ENCODE data around the gene RAB34. TPM values are rescaled to one million over a fixed set of nuclear protein-coding genes. Genes with fewer than 3 reads are reported as not detected.

RAB34 gene
- total and polyA plus RNA-seq, 3 experiments from 2014 or later, result 2.6 to 8.3 (median 7.9) TPM

DNA sequence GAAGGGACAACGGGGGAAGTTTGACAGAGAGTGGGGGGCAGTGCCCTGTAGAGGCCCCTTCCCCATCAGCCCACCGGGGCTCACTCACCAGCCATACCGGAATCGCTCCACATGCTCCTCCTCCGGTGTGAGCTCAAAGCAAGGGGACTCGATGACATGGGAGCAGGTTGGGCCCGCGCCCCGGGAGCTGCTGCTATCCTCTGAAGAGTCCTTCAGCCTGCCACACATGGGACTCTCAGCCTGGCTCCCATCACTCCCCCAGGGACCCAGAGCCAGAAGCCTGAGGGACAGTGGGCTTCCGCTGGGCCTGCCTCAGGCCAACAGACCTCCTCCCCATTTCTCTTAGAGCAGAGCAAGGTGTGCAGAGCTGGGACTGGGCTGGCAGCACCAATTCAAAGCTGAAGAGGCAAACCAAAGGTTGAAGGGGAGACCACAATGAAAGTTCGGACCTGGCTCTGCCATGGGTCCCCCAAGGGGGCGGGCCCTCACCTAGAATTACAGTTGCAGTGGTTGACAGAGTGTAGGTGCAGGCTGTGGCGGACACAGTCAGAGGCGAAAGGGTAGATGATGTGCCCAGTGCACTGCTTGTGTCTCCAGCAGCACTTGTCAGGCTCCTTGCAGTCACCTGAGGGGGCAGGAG is 13.3 kb downstream of the RAB34 start:
- Histone ChIP-seq H3K9me3 (ENCODE audit: low read length) (no peaks in the 10 kb centered on the region), H3K27ac (ENCODE audit: low read depth, low read length) (no peak overlapping the region), H3K27me3 (ENCODE audit: insufficient read depth, low read length, poor library complexity, severe bottlenecking) (no peaks in the 10 kb centered on the region), H3K4me3 (ENCODE audit: low read length) (no peak overlapping the region), H3K36me3 (ENCODE audit: insufficient read depth, low read length) (peaks cover 38% of the 10 kb centered on the region), H3K4me1 (ENCODE audit: insufficient read depth, low read length) (no peaks in the 10 kb centered on the region)
- DNase-seq, result no peak
- peaks cover 0 to 58% (median 8%) of the 10 kb centered on the region in 3 donors for H3K36me3 Mint-ChIP-seq
- H3K4me1 Mint-ChIP-seq, result peaks cover 3 to 6% (median 4%) of the 10 kb centered on the region in 3 donors
- no peaks in the 10 kb centered on the region for H3K27me3 Mint-ChIP-seq
- H3K27ac Mint-ChIP-seq, result peak overlapping the region in 1 of 8 donors; percentile 90
- CTCF ChIA-PET, result interaction anchor here (1.0 kb wide), 1 partner anchor 56 kb away, joined by 3 read pairs; no protein-coding TSS in a partner anchor
- H3K9me3 Mint-ChIP-seq, result peaks cover 0 to 2% (median 0%) of the 10 kb centered on the region in 5 donors
- H3K4me3 Mint-ChIP-seq, result no peak overlapping the region
- POLR2A ChIA-PET, result interaction anchor here (0.5 kb wide), 1 partner anchor 11 kb away, joined by 3 read pairs; no protein-coding TSS in a partner anchor

GRCh38 chr17:28703552-28704218 is 14.0 kb downstream of the RAB34 start:
- H3K36me3 Mint-ChIP-seq, result peaks cover 0 to 64% (median 8%) of the 10 kb centered on the region in 3 donors

GRCh38 chr17:28702752-28703150 is 14.9 kb downstream of the RAB34 start:
- Histone ChIP-seq H3K27ac (ENCODE audit: low read depth, low read length) (no peak overlapping the region), H3K4me1 (ENCODE audit: insufficient read depth, low read length) (no peaks in the 10 kb centered on the region), H3K9me3 (ENCODE audit: low read length) (no peaks in the 10 kb centered on the region), H3K36me3 (ENCODE audit: insufficient read depth, low read length) (peaks cover 54% of the 10 kb centered on the region), H3K27me3 (ENCODE audit: insufficient read depth, low read length, poor library complexity, severe bottlenecking) (no peaks in the 10 kb centered on the region), H3K4me3 (ENCODE audit: low read length) (no peak overlapping the region)
- peaks cover 0 to 2% (median 0%) of the 10 kb centered on the region in 5 donors for H3K9me3 Mint-ChIP-seq
- H3K4me1 Mint-ChIP-seq, result peaks cover 3 to 6% (median 4%) of the 10 kb centered on the region in 3 donors
- ChIA-PET CTCF (interaction anchor here (1.6 to 2.4 kb wide), 2 partner anchors 9 to 10 kb away, joined by 3 to 7 read pairs; partner anchors contain the start of gene PROCA1), POLR2A (no interaction called here)
- DNase-seq, result no peak
- H3K36me3 Mint-ChIP-seq, result peaks cover 0 to 73% (median 11%) of the 10 kb centered on the region in 3 donors
- peak overlapping the region in 1 of 8 donors; percentile 17 for H3K27ac Mint-ChIP-seq
- no peak overlapping the region for H3K4me3 Mint-ChIP-seq
- no peaks in the 10 kb centered on the region for H3K27me3 Mint-ChIP-seq

More at GRCh38 chr17:28703552-28704218, 14.0 kb downstream of the RAB34 start:
- Histone ChIP-seq H3K27me3 (ENCODE audit: insufficient read depth, low read length, poor library complexity, severe bottlenecking) (no peaks in the 10 kb centered on the region), H3K36me3 (ENCODE audit: insufficient read depth, low read length) (peaks cover 44% of the 10 kb centered on the region), H3K27ac (ENCODE audit: low read depth, low read length) (no peak overlapping the region), H3K9me3 (ENCODE audit: low read length) (no peaks in the 10 kb centered on the region), H3K4me3 (ENCODE audit: low read length) (no peak overlapping the region), H3K4me1 (ENCODE audit: insufficient read depth, low read length) (no peaks in the 10 kb centered on the region)
- Mint-ChIP-seq H3K27ac (peak overlapping the region in 4 of 8 donors; percentile 14 to 90 (median 50)), H3K4me1 (peaks cover 3 to 6% (median 4%) of the 10 kb centered on the region in 3 donors), H3K27me3 (no peaks in the 10 kb centered on the region), H3K9me3 (peaks cover 0 to 2% (median 0%) of the 10 kb centered on the region in 5 donors), H3K4me3 (no peak overlapping the region)
- CTCF ChIA-PET, result interaction anchor here (2.4 kb wide), 1 partner anchor 8 kb away, joined by 7 read pairs; the partner anchor contains the start of gene PROCA1
- no peak for DNase-seq
- POLR2A ChIA-PET, result no interaction called here

DNA sequence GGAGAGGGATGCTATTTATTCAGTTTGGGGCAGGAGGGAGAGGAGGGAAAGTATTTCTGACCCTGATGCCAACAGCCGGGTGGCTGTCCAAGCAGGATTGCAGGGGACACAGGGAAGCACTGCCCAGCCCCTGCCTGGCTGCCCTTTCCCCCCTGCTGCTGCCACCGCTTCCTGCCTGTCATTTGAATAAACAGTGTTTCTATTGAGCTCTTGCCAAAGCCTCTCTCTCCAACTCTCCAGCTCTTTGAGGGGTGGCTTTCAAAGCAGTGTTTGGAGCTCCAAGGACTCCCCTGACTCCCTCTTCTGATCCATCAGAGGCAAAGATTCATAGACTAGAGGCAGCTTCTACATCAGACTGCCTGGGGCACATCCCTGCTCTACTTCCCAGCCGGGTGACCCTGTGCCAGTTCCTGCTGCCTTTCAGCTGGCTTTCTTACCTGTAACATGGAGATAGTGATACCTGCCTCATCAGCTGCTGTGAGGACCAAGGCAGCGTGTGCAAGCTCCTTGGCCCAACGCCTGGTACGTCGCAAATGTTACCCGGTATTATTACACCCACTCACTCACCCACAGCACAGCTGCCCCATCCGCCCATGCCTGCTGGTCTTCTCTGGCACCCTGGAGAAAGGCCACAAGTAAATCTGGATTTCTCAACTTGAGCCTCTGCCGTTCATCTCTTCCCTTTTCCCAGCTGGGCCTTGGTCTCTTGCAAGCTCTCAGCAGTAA is 15.5 kb downstream of the RAB34 start:
- no peak overlapping the region for H3K4me3 Mint-ChIP-seq
- Histone ChIP-seq H3K4me1 (ENCODE audit: insufficient read depth, low read length) (no peaks in the 10 kb centered on the region), H3K36me3 (ENCODE audit: insufficient read depth, low read length) (peaks cover 59% of the 10 kb centered on the region), H3K9me3 (ENCODE audit: low read length) (no peaks in the 10 kb centered on the region), H3K4me3 (ENCODE audit: low read length) (no peak overlapping the region), H3K27ac (ENCODE audit: low read depth, low read length) (no peak overlapping the region), H3K27me3 (ENCODE audit: insufficient read depth, low read length, poor library complexity, severe bottlenecking) (no peaks in the 10 kb centered on the region)
- H3K27me3 Mint-ChIP-seq, result no peaks in the 10 kb centered on the region
- DNase-seq, result no peak
- H3K9me3 Mint-ChIP-seq, result peaks cover 0 to 2% (median 0%) of the 10 kb centered on the region in 5 donors
- POLR2A ChIA-PET, result no interaction called here
- peaks cover 0 to 79% (median 14%) of the 10 kb centered on the region in 3 donors for H3K36me3 Mint-ChIP-seq
- CTCF ChIA-PET, result interaction anchor here (1.6 to 2.4 kb wide), 2 partner anchors 9 kb away, joined by 3 to 7 read pairs; partner anchors contain the start of gene PROCA1
- H3K4me1 Mint-ChIP-seq, result peaks cover 0 to 1% (median 1%) of the 10 kb centered on the region in 3 donors
- H3K27ac Mint-ChIP-seq, result peak overlapping the region in 5 of 8 donors; percentile 17 to 89 (median 47)

DNA sequence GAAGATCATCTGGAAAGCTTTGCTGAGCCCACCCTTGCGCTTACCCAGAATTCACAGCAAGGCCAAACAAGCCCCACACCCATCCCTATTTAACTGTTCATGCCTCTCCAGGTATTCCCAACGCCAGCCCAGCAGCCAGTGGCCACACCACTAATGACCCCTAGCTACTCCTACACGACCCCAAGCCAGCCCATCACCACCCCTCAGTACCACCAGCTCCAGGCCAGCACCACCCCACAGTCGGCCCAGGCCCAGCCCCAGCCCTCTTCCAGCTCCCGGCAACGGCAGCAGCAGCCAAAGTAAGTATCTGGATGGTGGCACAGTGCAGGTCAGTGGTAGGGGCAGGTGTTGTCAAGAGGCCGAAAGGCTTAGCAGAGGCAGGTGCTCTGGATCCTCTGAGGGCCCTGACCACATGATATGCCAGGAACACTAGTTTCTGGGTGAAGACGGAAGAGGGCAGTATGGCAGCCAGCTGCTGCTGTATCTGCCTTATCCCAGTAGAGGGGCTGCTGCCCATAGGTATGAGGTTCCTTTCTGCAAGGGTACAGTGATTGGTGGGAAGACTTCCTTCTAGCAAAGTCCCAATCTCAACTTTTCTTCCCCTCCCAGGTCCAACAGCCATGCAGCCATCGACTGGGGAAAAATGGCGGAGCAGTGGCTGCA is 16.7 kb downstream of the RAB34 start:
- Mint-ChIP-seq H3K4me3 (no peak overlapping the region), H3K4me1 (no peaks in the 10 kb centered on the region), H3K9me3 (peaks cover 0 to 2% (median 0%) of the 10 kb centered on the region in 5 donors), H3K36me3 (peaks cover 0 to 90% (median 14%) of the 10 kb centered on the region in 3 donors), H3K27me3 (no peaks in the 10 kb centered on the region), H3K27ac (peak overlapping the region in 1 of 8 donors; percentile 89)
- DNase-seq, result no peak
- H3K27ac ChIP-seq (ENCODE audit: low read depth, low read length), result no peak overlapping the region
- H3K4me1 ChIP-seq (ENCODE audit: insufficient read depth, low read length), result no peaks in the 10 kb centered on the region
- H3K4me3 ChIP-seq (ENCODE audit: low read length), result no peak overlapping the region
- H3K36me3 ChIP-seq (ENCODE audit: insufficient read depth, low read length), result peaks cover 68% of the 10 kb centered on the region
- no peaks in the 10 kb centered on the region for H3K27me3 ChIP-seq (ENCODE audit: insufficient read depth, low read length, poor library complexity, severe bottlenecking)
- CTCF ChIA-PET, result interaction anchor here (0.9 kb wide), 1 partner anchor 26 kb away, joined by 3 read pairs; no protein-coding TSS in a partner anchor
- POLR2A ChIA-PET, result interaction anchor here (0.5 kb wide), 1 partner anchor 10 kb away, joined by 4 read pairs; the partner anchor contains the start of gene PROCA1
- no peaks in the 10 kb centered on the region for H3K9me3 ChIP-seq (ENCODE audit: low read length)

DNA sequence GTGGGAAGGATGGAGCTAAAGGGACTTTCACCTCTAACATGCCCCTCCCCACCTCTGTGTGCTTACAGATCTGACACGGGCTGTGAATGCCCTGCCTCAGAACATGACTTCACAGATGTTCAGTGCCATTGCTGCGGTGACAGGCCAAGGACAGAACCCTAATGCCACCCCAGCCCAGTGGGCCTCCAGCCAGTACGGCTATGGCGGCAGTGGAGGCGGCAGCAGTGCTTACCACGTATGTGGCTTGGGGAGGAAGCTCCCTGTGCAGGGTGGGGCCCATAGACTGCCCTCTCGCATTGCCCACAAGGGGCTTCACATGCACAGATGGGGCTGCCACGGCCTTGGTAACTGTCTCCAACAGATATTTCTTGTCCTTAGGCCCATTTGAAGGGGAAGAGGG is 17.4 kb downstream of the RAB34 start:
- no peak overlapping the region for H3K4me3 Mint-ChIP-seq
- peaks cover 0 to 2% (median 0%) of the 10 kb centered on the region in 5 donors for H3K9me3 Mint-ChIP-seq
- Histone ChIP-seq H3K4me1 (ENCODE audit: insufficient read depth, low read length) (no peaks in the 10 kb centered on the region), H3K36me3 (ENCODE audit: insufficient read depth, low read length) (peaks cover 75% of the 10 kb centered on the region), H3K27ac (ENCODE audit: low read depth, low read length) (no peak overlapping the region), H3K9me3 (ENCODE audit: low read length) (no peaks in the 10 kb centered on the region), H3K4me3 (ENCODE audit: low read length) (no peak overlapping the region), H3K27me3 (ENCODE audit: insufficient read depth, low read length, poor library complexity, severe bottlenecking) (no peaks in the 10 kb centered on the region)
- H3K27me3 Mint-ChIP-seq, result no peaks in the 10 kb centered on the region
- no peak for DNase-seq
- CTCF ChIA-PET, result interaction anchor here (0.9 kb wide), 1 partner anchor 27 kb away, joined by 3 read pairs; no protein-coding TSS in a partner anchor
- H3K27ac Mint-ChIP-seq, result no peak overlapping the region
- H3K36me3 Mint-ChIP-seq, result peaks cover 0 to 94% (median 14%) of the 10 kb centered on the region in 3 donors
- no peaks in the 10 kb centered on the region for H3K4me1 Mint-ChIP-seq
- POLR2A ChIA-PET, result no interaction called here

DNA sequence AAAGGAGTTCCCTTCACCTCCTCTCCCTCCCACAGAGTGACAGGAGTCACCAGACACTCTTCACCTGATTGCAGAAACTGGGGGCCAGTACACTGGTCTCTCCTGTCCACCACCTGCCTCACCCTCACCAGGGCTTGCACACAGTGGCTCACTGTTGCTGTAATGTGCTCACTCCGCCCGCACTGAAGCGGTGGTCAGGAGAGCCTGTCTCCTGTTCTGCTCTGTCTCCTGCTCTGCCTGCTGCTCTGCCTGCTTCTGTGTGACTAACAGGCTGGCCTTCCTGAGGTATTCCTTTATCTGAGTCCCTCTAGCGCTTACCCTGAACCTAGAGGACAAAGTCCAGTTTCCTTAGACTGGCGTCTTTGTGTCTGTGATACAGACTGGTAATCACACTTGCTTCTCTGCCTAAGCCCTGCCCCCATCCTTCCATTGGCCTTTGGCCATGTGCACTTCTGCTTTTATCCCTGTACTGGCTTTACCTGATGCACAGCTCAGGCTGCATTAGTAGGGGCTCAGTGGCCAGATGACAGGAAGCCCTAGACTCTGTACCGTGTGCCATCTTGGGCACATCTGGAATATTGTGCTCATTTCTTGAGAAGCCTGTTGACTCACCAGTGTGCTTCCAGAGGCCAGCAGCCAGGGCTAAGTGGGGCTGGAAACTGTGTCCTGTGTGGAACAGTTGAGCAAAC is 19.3 kb downstream of the RAB34 start:
- Mint-ChIP-seq H3K36me3 (peaks cover 0 to 98% (median 15%) of the 10 kb centered on the region in 3 donors), H3K4me1 (no peaks in the 10 kb centered on the region), H3K27me3 (no peaks in the 10 kb centered on the region), H3K4me3 (no peak overlapping the region), H3K9me3 (peaks cover 0 to 2% (median 0%) of the 10 kb centered on the region in 5 donors), H3K27ac (peak overlapping the region in 1 of 8 donors; percentile 47)
- no peak overlapping the region for H3K4me3 ChIP-seq (ENCODE audit: low read length)
- no peaks in the 10 kb centered on the region for H3K9me3 ChIP-seq (ENCODE audit: low read length)
- DNase-seq, result no peak
- H3K4me1 ChIP-seq (ENCODE audit: insufficient read depth, low read length), result no peaks in the 10 kb centered on the region
- ChIA-PET POLR2A (no interaction called here), CTCF (no interaction called here)
- H3K27me3 ChIP-seq (ENCODE audit: insufficient read depth, low read length, poor library complexity, severe bottlenecking), result no peaks in the 10 kb centered on the region
- H3K27ac ChIP-seq (ENCODE audit: low read depth, low read length), result no peak overlapping the region
- H3K36me3 ChIP-seq (ENCODE audit: insufficient read depth, low read length), result peaks cover 92% of the 10 kb centered on the region
